SK-N-SH treated with all-trans-retinoic acid at 6 μM for 48 hours (cell line): ENCODE measurements around the gene CPZ.

ENCODE experiments used
- ATAC-seq: fragments of 200-7000 bp; cut with Tn5 transposase; 3 replicates; pipeline ENCODE4 v1.9.1; 2020; ENCODE audit warnings: mild to moderate bottlenecking, moderate library complexity
- BACH2 ChIP-seq: fragments of 250-450 bp; sonication (Bioruptor Pico); IDR thresholded peaks from 2 replicates; pipeline ENCODE4 v1.9.0; 2021; ENCODE audit warnings: mild to moderate bottlenecking, borderline replicate concordance
- GLIS3 ChIP-seq: fragments of 250-450 bp; sonication (Bioruptor Pico); IDR thresholded peaks from 2 replicates; pipeline ENCODE4 v1.5.0; 2020; ENCODE audit warnings: mild to moderate bottlenecking, moderate library complexity
- ISL1 ChIP-seq: fragments of 250-450 bp; sonication (Bioruptor Pico); IDR thresholded peaks from 2 replicates; pipeline ENCODE4 v2.1.2; 2022; ENCODE audit warnings: mild to moderate bottlenecking, moderate library complexity
- PPARA ChIP-seq: fragments of 250-450 bp; sonication (Bioruptor Pico); IDR thresholded peaks from 2 replicates; pipeline ENCODE4 v1.5.0; 2020; ENCODE audit warnings: mild to moderate bottlenecking, borderline replicate concordance
- RARB ChIP-seq: fragments of 250-450 bp; sonication (Bioruptor Pico); IDR thresholded peaks from 2 replicates; pipeline ENCODE4 v1.8.0; 2021; ENCODE audit warnings: mild to moderate bottlenecking, moderate library complexity
- ZFP3 ChIP-seq: fragments of 250-450 bp; sonication (Bioruptor Pico); IDR thresholded peaks from 2 replicates; pipeline ENCODE4 v1.5.0; 2020; ENCODE audit warnings: mild to moderate bottlenecking, moderate library complexity
- ZNF565 ChIP-seq: fragments of 450-650 bp; formaldehyde crosslinking; conservative IDR thresholded peaks from 2 replicates; pipeline ENCODE4 v1.5.0; 2020; ENCODE audit warnings: low read depth, mild to moderate bottlenecking, moderate library complexity
- ZNF70 ChIP-seq: fragments of 450-650 bp; formaldehyde crosslinking; IDR thresholded peaks from 2 replicates; pipeline ENCODE4 v1.5.0; 2020; ENCODE audit warnings: mild to moderate bottlenecking, moderate library complexity
- ZNF8 ChIP-seq: fragments of 450-650 bp; formaldehyde crosslinking; IDR thresholded peaks from 2 replicates; pipeline ENCODE4 v1.5.0; 2020; ENCODE audit warnings: mild to moderate bottlenecking, moderate library complexity
- TF ChIP-seq, protein P1 (sequence below): fragments of 250-450 bp; sonication (Bioruptor Pico); IDR thresholded peaks from 2 replicates; pipeline ENCODE4 v1.8.0; 2021; ENCODE audit warnings: low read depth, mild to moderate bottlenecking, moderate library complexity, borderline replicate concordance

CPZ gene

DNA sequence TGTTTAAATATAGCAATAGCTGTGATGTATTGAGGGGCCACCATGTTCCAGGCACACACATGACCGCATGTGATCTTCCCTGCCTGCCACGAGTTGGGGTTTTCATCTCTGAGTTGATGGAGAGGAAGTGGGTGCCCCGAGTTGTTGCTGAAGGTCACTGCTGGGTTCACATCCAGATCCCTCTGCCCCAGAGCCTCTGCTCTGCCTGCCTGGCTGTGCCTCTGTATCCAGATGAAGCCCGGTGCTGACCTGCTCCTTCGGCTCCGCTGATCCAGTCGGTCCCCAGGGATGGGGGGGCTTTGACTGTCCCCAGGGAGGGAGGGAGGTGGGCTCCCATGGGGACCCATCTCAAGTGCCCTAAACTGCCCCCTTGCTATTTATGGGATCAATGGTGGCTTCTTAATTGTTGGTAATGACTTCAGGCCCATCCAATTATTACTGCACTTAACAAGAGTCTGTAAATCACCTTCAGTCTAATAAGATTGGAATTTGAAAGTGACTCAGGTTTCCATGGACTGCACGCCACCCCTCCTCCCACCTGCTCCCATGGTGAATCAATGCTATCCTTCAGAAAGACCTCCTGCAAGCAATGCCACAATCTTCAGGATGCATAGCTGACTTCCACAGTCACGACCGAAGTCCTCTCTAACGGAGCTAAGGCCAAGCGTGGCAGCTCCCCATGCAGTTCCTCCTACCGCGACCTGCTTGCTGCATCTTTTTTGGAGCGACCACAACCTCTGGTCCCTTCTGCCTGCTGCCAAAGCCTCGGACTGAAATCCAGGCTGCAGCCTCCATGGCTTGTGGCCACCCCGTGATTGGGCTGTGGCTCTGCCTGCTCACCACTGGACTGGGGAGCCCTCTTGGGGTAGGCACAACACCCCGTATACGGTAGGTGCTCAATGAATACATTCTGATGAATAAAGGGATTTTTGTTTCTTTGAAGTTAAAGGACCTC lies 73.1 kb downstream of the CPZ start:
- ATAC-seq: no peak
- TF ChIP-seq BACH2 (CRISPR knock-in tag): no peak
- TF ChIP-seq PPARA (CRISPR knock-in tag): no peak
- no peak for TF ChIP-seq ZNF8 (CRISPR knock-in tag)
- TF ChIP-seq GLIS3 (CRISPR knock-in tag): no peak
- no peak for TF ChIP-seq RARB (CRISPR knock-in tag)
- TF ChIP-seq ISL1: no peak
- TF ChIP-seq, protein P1, sequence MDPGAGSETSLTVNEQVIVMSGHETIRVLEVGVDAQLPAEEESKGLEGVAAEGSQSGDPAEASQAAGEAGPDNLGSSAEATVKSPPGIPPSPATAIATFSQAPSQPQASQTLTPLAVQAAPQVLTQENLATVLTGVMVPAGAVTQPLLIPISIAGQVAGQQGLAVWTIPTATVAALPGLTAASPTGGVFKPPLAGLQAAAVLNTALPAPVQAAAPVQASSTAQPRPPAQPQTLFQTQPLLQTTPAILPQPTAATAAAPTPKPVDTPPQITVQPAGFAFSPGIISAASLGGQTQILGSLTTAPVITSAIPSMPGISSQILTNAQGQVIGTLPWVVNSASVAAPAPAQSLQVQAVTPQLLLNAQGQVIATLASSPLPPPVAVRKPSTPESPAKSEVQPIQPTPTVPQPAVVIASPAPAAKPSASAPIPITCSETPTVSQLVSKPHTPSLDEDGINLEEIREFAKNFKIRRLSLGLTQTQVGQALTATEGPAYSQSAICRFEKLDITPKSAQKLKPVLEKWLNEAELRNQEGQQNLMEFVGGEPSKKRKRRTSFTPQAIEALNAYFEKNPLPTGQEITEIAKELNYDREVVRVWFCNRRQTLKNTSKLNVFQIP (CRISPR knock-in tag): no peak

DNA sequence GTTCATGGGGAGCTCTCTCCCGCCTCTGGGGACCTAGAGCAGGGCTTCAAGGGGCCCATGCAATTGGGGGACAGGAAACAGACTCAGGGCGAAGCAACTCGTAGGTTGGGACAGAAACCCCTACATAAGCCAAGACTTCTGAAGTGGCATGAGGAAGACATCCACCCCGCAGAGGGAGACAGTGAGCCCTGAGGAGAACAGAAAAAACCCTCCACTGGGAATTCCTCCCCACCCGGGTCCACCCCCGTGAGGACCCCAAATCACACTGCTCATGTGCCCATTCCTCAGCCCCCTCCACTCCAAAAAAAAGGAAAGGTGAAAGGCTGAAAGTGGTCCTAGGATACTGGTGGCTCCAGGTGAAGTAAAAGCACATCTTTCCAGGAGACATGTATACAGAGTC lies 74.0 kb downstream of the CPZ start:
- no peak for ATAC-seq
- TF ChIP-seq ZNF8 (CRISPR knock-in tag): no peak
- TF ChIP-seq BACH2 (CRISPR knock-in tag): no peak
- TF ChIP-seq, protein P1 (CRISPR knock-in tag): no peak
- TF ChIP-seq ZNF70 (CRISPR knock-in tag): no peak
- no peak for TF ChIP-seq ZNF565 (CRISPR knock-in tag)
- TF ChIP-seq ZFP3: no peak
- TF ChIP-seq PPARA (CRISPR knock-in tag): no peak
